ENCODE results near the gene ADARB2.

DNA sequence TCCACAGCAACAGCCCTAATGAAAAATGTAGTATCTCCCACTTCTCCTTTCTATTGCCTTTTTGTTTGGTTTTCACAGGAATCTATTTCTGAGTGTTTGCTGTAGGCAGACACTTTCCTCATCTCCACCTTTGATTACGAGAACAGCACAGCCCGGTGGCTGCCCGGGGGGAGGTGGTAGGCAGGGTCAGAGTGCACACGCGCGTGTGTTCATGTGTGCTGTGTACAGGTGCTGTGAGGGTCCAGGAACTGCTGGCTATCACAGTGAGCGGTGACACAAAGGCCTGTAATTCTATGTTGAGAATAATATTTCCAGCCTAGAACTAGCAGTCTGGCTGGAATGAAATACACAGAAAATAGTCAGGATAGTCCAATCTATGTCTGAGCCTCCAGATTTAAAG lies 212.8 kb downstream of the ADARB2 start:
- TF ChIP-seq, protein P1, sequence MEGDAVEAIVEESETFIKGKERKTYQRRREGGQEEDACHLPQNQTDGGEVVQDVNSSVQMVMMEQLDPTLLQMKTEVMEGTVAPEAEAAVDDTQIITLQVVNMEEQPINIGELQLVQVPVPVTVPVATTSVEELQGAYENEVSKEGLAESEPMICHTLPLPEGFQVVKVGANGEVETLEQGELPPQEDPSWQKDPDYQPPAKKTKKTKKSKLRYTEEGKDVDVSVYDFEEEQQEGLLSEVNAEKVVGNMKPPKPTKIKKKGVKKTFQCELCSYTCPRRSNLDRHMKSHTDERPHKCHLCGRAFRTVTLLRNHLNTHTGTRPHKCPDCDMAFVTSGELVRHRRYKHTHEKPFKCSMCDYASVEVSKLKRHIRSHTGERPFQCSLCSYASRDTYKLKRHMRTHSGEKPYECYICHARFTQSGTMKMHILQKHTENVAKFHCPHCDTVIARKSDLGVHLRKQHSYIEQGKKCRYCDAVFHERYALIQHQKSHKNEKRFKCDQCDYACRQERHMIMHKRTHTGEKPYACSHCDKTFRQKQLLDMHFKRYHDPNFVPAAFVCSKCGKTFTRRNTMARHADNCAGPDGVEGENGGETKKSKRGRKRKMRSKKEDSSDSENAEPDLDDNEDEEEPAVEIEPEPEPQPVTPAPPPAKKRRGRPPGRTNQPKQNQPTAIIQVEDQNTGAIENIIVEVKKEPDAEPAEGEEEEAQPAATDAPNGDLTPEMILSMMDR (IDR thresholded peaks at IDR 0.05; ENCODE audit: low read depth, low read length, poor library complexity, severe bottlenecking): no peak
- TF ChIP-seq EZH2phosphoT487 (IDR thresholded peaks at IDR 0.05; ENCODE audit: borderline replicate concordance, low read length): no peak

Data from DOHH2 (cell line).